Activated CD8-positive, alpha-beta memory T cell treated with anti-CD3 and anti-CD28 coated beads for 1 hour (primary cell): ENCODE data around the gene IL6R.
"Not testable (repeated sequence)": the region's sequence is repeated elsewhere in the genome, so short reads cannot be mapped to it uniquely, and the experiment has no call there.

ENCODE experiments used
- DNase-seq, 2 donors: peaks; one replicate each; pipeline ENCODE4 v3.0.0-alpha.2; 2020; ENCODE audit warnings: low read depth in 1 of 2; ENCODE audit errors: extremely low read depth in 1 of 2

The IL6R gene

GRCh38 chr1:154404984-154405746 is at the start of gene IL6R:
Gene IL6R (plus strand): TSS chr1:154405343. CDS start chr1:154405630, 287 bp downstream.
- peak in 1 of 2 donors; percentile 54 for DNase-seq

- no peak for DNase-seq
These were observed 46.6 kb upstream of the IL6R start for GRCh38 chr1:154358519-154358918.

GRCh38 chr1:154360288-154360687 is 44.9 kb upstream of the IL6R start:
- no peak for DNase-seq

GRCh38 chr1:154360881-154361280 is 44.3 kb upstream of the IL6R start:
- DNase-seq = not testable (repeated sequence)

- DNase-seq = no peak
These were observed 43.8 kb upstream of the IL6R start for GRCh38 chr1:154361357-154361756.

GRCh38 chr1:154371436-154371835 is 33.7 kb upstream of the IL6R start:
- DNase-seq = no peak

GRCh38 chr1:154373777-154374357 is 31.3 kb upstream of the IL6R start:
- DNase-seq = not testable (repeated sequence)

GRCh38 chr1:154379301-154379700 is 25.8 kb upstream of the IL6R start:
- DNase-seq = no peak

GRCh38 chr1:154384650-154385489 is 20.3 kb upstream of the IL6R start:
- DNase-seq = no peak

GRCh38 chr1:154386643-154387352 is 18.3 kb upstream of the IL6R start:
- no peak for DNase-seq

- DNase-seq = no peak
These were observed 13.9 kb upstream of the IL6R start for GRCh38 chr1:154391086-154391770.

GRCh38 chr1:154398141-154398540 is 7.0 kb upstream of the IL6R start:
- no peak for DNase-seq

- DNase-seq = no peak
These were observed 6.5 kb upstream of the IL6R start for GRCh38 chr1:154398678-154399077.

- DNase-seq = no peak
These were observed 4.8 kb upstream of the IL6R start for GRCh38 chr1:154400381-154400801.

GRCh38 chr1:154402409-154402921 is 2.7 kb upstream of the IL6R start:
- no peak for DNase-seq

- DNase-seq = no peak
These were observed 1.7 kb upstream of the IL6R start for GRCh38 chr1:154403261-154403943.

- DNase-seq = no peak
These were observed 1.2 kb upstream of the IL6R start for GRCh38 chr1:154403983-154404382.

GRCh38 chr1:154404511-154404931 is 622 bp upstream of the IL6R start:
- no peak for DNase-seq

- peak in 1 of 2 donors; percentile 41 for DNase-seq
These were observed 816 bp downstream of the IL6R start for GRCh38 chr1:154405747-154406571.
